GM12874 (cell line): Measurements from ENCODE around the gene PPP4C.
A peak's percentile ranks its signal among the peaks of the same experiment; 100 is the strongest.

Source experiments
- TF ChIP-seq, protein P1 (sequence below): IDR thresholded peaks from 2 replicates; pipeline ENCODE4 v1.5.1; 2011; ENCODE audit warnings: low read depth, mild to moderate bottlenecking, control low read depth, low read length, moderate library complexity; ENCODE audit not compliant: insufficient read depth

The PPP4C gene

DNA sequence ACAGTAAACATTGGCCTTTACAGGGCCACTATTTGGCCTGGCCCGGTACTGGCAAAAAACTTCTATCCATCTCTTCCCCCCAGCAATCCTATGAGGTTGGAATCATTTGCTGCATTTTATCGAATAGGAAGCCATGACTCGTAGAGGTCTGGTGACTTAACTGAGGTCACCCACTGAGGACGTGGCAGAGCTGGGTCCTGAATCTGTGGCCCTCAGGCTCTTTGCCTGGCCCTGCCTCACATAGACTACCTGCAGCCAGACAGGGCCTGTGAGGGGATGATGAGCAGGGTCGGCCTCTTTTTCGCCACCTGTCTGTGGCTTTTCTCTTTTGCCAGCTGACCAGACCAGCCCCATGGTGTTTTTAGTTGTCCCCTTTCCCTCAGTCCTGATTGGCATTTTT, 1.9 kb downstream of the PPP4C start:
- TF ChIP-seq, protein P1, sequence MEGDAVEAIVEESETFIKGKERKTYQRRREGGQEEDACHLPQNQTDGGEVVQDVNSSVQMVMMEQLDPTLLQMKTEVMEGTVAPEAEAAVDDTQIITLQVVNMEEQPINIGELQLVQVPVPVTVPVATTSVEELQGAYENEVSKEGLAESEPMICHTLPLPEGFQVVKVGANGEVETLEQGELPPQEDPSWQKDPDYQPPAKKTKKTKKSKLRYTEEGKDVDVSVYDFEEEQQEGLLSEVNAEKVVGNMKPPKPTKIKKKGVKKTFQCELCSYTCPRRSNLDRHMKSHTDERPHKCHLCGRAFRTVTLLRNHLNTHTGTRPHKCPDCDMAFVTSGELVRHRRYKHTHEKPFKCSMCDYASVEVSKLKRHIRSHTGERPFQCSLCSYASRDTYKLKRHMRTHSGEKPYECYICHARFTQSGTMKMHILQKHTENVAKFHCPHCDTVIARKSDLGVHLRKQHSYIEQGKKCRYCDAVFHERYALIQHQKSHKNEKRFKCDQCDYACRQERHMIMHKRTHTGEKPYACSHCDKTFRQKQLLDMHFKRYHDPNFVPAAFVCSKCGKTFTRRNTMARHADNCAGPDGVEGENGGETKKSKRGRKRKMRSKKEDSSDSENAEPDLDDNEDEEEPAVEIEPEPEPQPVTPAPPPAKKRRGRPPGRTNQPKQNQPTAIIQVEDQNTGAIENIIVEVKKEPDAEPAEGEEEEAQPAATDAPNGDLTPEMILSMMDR: no peak

- TF ChIP-seq, protein P1: no peak
Observed at GRCh38 chr16:30078744-30079143, 3.0 kb downstream of the PPP4C start.

- TF ChIP-seq, protein P1: no peak
Observed at GRCh38 chr16:30079480-30079879, 3.7 kb downstream of the PPP4C start.

DNA sequence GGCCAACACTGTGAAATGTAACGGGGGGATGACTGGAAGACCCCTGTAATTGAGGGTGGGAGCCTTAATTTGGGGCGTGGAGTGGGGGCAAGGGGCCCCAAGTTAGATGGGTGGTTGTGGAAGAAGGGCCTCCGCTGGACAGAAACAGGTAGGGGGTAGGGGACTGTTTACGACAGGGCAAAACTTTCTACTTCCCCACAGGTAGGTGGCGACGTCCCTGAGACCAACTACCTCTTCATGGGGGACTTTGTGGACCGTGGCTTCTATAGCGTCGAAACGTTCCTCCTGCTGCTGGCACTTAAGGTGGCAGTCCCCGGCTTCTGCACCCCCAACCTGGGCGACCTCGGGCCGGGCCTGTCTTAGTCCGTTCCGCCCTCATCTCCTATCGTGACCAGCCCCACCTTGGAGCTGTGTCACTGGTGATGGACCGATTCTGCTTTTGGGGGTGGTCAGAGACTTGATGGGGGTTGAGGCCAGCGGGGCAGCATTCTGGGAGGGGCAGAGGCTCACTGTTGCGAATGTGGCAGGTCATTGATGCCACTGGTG, 6.8 kb downstream of the PPP4C start:
- TF ChIP-seq, protein P1: peak; percentile 25; the same call in 1 of the 2 replicates

- TF ChIP-seq, protein P1: no peak
Observed at GRCh38 chr16:30083216-30084055, 7.6 kb downstream of the PPP4C start.

- TF ChIP-seq, protein P1: no peak
Observed at GRCh38 chr16:30084096-30084815, 8.5 kb downstream of the PPP4C start.

DNA sequence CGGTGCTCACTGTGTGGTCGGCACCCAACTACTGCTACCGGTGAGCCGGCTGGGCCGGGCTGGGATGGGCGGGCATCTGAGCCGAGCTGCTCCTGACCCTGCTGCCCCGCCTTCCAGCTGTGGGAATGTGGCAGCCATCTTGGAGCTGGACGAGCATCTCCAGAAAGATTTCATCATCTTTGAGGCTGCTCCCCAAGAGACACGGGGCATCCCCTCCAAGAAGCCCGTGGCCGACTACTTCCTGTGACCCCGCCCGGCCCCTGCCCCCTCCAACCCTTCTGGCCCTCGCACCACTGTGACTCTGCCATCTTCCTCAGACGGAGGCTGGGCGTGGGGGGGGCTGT, 9.0 kb downstream of the PPP4C start:
- TF ChIP-seq, protein P1: no peak
